HG02943 (cell line): ENCODE measurements around the gene NRDE2.
"Not testable (repeated sequence)": the region's sequence is repeated elsewhere in the genome, so short reads cannot be mapped to it uniquely, and the experiment has no call there.

ENCODE experiments used
- ATAC-seq: cut with Tn5 transposase; IDR thresholded peaks from one replicate; pipeline ENCODE4 v1.9.1; 2021; ENCODE audit warnings: mild to moderate bottlenecking, low read depth, moderate library complexity; ENCODE audit not compliant: unreplicated experiment

The NRDE2 gene

DNA sequence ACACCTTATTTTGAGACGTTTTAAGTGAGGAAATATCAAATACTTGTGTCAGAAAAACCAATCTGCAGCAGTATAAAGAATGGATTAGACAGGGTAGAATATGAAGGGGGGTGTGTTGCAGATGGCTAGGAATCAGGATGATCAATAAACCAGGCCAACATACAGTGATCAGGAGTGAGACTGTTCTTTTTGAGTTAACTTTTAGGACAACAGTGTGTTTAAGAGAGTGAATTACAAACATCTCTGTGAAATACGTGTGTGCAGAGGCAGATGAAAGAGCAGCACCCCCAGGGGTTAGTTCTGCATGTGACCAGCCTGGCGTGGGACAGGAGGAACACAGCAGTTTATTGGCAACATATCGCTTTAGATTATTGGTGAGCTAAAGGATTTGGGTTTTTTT, 10.6 kb upstream of the NRDE2 start:
- ATAC-seq: no peak

DNA sequence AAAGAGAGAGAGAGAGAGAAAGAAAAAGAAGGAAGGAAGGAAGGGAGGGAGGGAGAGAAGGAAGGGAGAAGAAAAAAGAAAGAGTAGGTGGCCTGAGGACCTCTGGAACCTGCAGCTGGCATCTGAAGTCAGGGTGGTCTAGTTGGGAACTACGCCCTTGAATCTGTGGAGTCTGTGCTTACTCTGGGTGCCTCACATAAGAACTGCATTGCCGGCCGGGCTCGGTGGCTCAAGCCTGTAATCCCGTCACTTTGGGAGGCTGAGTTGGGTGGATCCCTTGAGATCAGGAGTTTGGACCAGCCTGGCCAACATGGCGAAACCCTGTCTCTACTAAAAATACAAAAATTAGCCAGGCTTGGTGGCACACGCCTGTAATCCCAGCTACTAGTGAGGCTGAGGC, 10.0 kb upstream of the NRDE2 start:
- no peak for ATAC-seq

DNA sequence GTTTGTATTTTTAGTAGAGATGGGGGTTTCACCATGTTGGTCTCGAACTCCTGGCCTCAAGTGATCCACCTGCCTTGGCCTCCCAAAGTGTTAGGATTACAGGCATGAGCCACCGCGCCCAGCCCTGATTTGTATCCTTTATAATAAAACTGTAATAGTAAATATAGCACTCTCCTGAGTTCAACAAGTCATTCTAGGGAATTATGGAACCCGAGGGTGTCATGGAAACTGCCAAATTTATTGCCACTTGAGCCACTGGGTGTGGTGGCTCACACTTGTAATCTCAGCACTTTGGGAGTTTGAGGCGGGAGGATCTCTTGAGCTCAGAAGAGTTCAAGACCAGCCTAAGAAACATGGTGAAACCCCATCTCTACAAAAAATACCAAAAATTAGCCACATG, 9.5 kb upstream of the NRDE2 start:
- ATAC-seq: not testable (repeated sequence)

DNA sequence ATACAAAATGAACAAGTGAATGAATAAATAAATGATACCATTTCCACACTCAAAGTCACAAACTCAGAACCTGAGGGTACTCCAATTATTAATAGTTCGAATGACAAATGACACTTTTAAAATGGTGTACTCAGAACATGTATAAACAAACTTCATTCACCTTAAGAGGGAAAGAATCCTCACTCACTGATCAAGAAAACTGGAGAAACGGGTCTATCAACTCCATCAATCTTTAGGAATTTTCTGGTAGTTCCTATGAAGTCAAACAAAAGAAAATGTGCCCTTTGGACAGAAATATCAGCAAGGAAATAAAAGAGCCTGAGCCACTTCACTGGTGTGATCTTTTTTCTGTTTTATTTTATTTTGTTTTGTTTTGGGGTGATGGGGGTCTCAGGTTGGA, 5.2 kb upstream of the NRDE2 start:
- no peak for ATAC-seq

DNA sequence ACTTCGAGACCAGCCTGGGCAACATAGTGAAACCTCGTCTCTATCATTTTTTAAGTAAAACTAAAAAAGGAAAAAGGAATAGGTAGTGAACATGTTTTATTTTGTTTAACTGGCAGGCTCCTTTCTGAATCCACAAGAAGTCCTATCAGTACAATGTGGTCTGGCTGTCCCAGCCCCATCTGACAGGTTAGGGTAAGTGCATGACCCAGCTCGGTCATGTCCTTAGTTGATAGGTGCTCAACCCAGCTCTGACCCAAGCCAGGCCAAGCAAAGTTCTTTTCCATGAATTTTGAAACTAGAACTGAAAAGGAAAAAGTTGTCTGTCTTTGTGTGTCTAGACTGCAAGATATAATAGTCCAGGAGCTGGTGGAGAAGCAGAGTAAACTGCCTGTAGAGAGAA, 4.7 kb upstream of the NRDE2 start:
- no peak for ATAC-seq

DNA sequence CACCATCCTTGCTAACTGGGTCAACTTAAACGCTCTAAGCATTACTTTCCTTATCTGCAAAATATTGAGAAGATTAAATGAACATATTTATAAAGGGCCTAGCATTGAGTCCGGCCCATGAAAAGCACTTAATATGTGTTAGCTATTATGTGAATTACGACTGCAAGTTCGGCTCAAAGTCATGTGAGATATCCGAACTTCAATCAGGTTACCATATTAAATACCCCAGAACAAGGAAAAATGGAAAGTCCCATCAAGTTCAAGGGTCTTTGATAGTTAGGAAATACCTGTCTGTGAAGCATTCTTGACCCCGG, 487 bp upstream of the NRDE2 start:
- no peak for ATAC-seq

DNA sequence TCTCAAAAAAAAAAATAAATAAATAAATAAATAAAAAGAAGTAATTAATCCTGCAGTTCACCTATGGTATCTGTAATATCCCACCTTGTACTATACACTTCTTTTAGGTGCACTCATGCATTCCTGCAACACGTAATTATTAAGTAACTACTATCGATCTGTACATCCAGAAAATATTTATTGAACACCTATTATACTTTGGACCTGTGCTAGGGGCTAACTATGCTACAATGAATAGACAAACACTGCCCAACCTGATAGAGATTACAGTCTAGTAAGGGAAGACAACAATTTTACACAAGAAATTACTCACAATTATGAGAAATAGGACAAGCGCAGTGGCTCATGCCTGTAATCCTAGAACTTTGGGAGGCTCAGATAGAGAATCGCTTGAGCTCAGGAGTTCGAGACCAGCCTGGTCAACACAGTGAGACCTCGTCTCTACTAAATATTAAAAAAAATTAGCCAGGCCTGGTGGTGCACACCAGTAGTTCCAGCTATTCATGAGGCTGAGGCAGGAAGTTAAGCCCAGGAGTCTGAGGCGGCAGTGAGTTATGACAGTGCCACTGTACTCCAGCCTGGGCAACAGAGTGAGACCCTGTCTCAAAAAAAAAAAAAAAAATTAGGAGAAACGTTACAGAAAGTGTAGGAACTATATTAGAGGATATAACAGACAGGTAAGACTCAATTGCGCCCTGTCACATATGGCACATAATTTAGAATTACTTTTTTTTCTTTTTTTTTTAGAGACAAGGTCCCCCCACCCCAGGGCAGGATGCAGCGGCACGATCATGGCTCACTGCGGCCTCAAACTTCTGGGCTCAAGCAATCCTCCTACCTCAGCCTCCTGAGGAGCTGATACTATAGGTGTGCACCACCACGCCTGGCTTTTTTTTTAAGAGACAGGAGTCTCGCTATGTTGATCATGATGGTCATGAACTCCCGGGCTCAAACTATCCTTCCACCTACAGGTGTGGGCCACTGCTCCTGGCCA, 1.2 kb downstream of the NRDE2 start:
- ATAC-seq: no peak

DNA sequence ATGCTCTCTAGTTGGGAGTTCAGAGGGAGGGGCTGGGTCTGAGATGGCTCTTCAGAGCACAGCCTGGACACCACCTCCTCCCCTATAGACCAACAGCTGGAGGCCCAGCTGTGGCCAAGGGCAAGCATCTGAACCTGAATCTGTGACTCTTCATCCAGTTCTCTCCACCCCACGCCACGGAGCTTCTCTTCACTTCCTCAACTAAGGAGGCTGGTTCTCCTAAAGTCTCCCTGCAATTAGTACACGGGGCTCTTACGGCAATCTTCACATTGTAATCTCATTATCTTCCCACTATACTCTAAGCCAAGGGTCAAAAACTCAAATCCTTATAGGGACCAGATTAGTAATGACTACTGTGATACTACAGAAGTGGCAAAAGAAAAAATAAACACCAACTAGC, 9.8 kb downstream of the NRDE2 start:
- ATAC-seq: no peak

DNA sequence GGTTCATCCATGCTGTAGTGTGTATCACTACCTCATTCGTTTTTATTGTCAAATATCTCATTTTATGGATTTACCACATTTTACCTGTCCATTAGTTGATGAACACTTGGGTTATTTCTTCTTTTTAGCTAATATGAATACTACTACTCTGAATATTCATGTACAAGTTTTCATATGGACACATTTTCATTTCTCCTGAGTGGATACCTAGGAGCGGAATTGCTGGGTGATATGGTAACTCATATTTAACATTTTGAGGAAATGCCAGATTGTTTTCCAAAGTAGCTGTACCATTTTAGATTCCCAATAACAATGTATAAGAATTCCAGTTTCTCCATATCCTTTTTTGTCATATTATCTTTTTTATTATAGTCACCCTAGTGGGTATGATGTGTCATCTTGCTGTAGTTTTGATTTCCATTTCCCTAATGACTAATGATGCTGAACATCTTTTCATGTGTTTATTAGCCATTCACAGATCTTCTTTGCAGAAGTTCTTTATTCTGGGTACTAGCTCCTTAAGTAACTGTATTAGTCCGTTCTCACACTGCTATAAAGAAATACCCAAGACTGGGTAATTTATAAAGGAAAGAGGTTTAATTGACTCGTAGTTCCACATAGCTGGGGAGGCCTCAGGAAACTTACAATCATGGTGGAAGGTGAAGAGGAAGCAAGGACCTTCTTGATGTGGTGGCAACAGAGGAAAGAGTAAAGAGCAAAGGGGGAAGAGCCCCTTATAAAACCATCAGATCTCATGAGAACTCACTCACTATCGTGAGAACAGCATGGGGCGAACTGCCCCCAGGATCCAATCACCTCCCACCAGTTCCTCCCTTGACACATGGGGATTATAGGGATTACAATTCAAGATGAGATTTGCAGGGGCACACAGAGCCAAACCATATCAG, 11.9 kb downstream of the NRDE2 start:
- ATAC-seq: no peak

DNA sequence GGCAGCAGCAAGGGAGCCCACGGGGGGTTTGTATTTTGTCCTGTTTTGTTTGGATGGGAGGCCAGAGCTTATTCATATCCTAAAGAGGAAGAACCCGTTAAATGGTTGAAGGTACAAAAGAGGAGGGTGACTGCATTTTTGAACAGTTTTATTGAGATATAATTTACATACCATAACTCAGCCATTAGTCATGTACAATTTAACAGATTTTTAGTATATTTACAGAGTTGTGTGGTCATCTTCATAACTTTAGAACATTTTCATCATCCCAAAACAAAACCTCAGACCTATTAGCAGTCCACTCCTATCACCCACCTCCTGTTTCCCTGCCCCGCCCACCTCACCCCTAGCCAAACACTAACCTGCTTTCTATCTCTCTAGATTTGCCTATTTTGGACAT, 12.6 kb downstream of the NRDE2 start:
- no peak for ATAC-seq

DNA sequence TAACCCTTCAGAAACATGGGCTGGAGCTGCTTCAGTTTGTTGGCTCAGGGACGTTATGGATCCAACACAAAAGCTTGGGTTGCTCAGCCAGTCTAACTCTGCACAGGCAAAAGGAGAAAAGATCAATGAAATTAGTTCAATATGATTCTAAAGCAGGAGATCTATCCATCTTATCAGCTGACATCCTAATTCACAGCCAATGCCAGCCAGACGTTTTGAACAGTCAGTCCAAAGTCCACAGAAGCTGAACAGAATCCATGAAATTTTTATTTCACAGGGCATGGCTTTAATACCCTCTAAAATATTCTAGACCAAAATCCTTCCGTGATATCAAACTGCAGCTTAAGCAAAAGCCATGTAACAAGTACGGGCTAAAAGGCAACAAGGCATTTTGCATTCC, 13.7 kb downstream of the NRDE2 start:
- no peak for ATAC-seq

DNA sequence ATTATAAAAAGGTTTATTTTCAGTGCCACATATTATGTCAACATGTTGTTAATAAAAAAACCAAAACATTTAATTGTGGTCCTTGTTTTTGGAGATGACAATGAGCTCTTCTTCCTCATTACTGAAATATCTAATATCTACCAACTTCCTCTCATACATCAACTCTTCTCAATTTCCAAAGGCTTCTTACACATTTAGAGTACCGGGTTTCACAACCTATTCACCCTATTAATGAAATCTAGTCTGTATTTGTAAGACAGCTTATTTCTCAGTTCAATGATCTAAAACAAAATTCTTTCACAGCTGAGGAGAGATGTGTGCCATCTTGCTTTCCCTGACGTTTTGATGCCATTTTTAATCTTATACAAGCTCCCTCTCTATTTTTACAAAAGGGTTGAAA, 14.5 kb downstream of the NRDE2 start:
- no peak for ATAC-seq

DNA sequence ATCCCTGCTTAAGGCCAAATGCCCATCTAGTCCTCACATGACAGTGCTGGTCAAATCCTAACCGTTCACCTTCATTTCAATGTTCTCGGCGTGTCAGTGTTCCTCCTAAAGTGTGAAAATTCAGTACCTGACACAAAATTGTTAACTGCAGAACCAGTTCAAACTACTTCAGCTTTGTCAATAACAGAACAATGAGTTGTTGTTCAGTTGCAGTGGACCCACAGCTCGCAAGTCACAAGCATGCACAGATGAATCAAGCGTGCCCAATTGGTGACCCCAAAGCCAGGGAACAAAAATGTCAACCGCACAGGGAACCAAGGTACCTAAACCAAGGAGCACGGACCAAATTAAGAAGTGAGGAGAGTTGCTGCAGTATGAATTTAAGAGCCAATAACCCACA, 23.2 kb downstream of the NRDE2 start:
- no peak for ATAC-seq

DNA sequence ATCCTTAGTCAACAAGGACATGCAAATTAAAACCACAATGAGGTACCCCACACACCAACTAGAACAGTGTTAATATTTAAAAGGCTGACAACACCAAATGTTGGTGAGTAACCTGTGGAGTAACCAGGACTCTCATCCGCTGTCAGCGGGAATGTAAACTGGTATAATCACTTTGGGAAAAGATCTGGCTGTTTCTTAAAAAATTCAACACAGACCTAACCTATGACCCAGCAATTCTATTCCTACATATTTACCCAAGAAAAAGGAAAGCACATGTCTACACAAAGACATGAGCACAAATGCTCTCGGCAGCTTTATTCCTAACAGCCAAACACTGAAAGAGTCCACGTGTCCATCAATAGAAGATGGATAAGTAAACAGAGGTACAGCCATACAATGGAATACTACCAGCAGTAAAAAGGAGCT, 26.6 kb downstream of the NRDE2 start:
- no peak for ATAC-seq

DNA sequence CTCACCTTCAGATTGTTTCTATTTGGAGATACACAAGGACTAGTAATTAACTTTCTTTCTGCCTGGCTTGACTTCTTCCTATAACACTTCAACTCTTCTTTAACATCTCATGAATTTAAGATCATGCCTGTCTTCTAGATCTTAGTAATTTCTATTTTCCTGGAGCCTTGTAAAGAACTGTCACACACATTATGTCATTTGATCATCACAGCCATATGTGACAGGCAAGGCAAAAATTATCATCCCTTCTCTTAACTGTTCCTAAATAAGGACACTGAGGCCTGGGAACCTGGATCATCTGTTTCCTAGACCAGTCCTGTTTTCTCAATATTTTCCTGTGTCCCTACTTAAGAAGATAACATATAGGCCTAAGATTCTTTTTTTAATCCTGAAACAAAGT, 27.2 kb downstream of the NRDE2 start:
- no peak for ATAC-seq

DNA sequence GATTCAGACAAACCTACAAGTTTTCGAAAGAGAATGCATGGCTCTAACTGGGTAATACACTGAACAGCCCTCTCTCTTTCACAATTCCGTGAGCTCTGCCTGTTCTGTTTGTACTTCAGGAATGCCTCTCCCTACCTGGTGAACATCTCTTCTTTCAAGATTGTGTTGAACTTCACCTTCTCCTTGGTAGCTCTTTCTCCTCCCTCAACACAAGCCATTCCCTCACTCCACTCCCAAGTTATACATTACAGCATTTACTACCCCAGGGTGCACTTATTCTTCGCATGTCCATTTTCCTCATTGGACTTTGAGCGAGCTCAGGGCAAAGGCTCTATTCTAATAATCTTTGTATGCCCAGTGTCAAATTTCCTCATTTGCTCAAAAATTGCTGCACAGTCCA, 28.3 kb downstream of the NRDE2 start:
- ATAC-seq: no peak

DNA sequence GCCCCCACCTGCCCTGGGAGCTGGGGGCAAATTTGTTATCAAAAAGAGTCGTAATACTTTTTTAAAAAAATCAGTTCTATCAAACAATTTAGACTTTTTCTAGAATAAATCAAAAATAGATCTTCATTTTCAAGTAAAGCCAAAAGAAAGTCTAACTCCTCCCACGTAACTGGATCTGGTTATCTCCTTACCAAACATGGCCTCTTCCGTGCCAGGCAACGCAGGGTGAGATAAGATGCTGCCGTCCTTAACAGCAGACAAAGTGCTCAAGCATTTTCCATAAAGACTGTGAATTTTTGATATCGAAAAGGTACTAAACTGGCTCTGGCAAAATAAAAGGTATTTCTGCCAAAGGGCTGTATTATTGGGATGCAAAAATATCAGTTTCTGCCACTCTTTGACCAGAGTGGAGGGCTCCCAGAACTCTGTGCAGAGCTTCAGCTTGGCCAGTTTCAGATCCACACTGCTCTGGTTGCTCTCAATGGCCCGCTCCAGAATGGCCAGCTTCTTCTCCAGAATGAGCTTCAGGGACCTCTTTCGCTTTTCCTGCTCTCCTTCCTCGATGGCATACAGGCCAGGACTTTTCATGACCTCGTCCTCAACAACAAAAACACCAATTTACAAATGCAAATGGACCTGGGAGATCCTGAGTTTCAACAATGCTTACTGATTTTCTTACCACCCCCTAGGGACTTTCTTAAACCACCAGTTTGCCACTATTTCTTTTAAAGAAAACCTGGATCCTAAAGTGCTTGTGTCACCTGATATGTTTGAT, 29.0 kb downstream of the NRDE2 start:
- no peak for ATAC-seq

DNA sequence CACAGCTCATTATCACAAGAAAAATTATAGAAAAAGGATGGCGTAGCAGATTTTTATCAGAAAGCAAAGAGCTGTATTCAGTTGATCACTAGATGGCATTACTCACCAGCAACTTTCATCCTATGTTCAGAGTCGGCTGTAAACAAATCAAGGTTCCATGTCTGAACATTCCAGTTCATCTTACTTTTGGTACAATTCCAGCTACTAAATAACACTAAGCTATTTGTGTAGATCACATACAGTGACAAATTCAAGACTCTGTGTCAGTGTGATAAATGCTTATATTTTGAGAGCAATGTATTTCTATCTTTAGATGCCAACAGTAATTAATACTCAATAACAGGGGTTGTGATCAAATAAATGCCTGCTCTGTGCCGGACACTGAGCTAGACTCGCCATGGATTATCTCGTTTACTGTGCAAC, 30.1 kb downstream of the NRDE2 start:
- no peak for ATAC-seq

DNA sequence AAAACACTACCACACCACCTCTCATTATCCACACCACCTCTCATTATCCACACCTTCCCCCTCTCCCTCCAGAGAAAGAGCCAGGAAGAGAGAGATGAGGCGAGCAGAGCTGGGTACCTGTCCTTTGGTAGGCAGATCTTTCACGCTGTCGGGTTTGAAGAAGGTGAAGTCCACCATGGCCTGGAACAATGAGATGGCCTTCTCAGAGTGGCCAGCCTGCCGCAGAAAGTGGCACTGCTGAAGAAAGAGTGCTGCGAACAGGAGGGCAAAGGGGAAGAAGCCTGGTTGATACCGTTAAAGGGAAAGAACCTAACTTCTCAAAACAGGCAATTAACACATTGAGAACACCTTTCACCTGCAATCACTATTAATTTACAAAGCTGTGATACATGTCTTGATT, 30.6 kb downstream of the NRDE2 start:
- ATAC-seq: no peak

DNA sequence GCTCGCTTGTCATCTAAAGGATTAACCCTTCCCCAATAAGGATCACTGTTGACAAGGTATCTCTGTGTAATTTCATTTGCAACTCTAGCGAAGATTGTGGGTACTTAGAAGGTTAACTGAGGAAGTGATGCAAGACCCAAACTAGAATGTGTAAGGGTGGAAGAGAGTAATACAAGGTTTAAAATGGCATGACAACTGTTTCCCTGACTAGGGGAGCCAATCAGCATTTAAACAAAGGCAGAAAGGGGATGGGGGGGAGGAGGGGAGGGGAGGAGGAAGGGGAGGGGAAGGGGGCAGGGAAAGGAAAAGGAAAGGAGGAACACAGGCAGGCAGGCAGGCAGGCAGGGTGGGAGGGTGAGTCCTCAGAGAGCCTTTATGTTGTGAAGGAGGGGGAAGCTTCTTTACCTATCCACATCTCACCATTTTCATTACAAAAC, 31.1 kb downstream of the NRDE2 start:
- ATAC-seq: no peak

DNA sequence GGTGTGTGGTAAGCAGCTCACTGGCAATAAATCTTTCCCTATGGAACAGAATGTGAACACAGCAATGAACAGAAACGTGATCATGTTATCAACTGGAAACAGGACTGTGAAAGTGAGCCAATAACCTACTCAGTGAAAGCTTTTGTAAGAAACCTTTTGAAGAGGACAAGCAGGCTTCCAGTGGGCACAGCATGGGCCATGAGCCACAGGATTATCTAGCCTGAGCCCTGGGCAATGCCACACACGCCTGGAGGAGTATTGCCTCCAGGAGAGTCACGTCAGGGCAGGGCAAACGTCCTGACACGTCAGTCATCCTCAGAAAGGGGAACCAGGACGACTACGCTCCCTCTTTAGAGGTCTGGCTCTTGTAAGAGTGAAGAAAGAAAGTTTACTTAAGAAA, 32.3 kb downstream of the NRDE2 start:
- no peak for ATAC-seq
